22Rv1 (cell line): ENCODE data around the gene TAF1.
"Not testable (repeated sequence)": the region's sequence is repeated elsewhere in the genome, so short reads cannot be mapped to it uniquely, and the experiment has no call there.

Experiments used
- H3K27ac ChIP-seq: fragments of 450-650 bp; 2 replicates; pipeline ENCODE4 v1.5.1; 2017
- CTCF ChIP-seq: fragments of 450-650 bp; IDR thresholded peaks from 2 replicates; pipeline ENCODE4 v1.5.1; 2017; ENCODE audit warnings: mild to moderate bottlenecking
- ZFX ChIP-seq: fragments of 450-650 bp; IDR thresholded peaks from 2 replicates; pipeline ENCODE4 v1.6.1; 2017; ENCODE audit warnings: antibody characterized with exemption, borderline replicate concordance

The TAF1 gene

GRCh38 chrX:71400710-71401109, 34.6 kb downstream of the TAF1 start:
- H3K27ac ChIP-seq, result no peak overlapping the region
- no peak for TF ChIP-seq CTCF

DNA sequence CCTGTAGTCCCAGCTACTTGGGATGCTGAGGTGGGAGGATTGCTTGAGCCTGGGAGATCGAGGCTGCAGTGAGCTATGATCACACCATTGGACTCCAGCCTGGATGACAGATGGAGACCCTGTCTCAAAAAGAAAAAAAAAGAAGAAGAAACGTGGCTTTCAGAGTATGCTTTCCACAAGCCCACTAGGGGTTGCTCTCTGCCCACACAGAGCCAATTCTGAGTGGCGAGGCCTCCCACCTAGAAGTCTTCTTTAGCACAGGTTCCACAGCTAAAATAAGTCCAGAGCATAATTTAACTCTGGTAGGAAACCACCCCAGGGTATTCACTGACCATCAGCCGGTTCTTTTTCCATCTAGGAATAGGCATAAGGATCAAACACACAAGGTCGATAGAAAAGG, 50.1 kb downstream of the TAF1 start:
- not testable (repeated sequence) for H3K27ac ChIP-seq

- TF ChIP-seq CTCF, result no peak
- TF ChIP-seq ZFX, result no peak
- H3K27ac ChIP-seq, result no peak overlapping the region
These were observed 54.5 kb downstream of the TAF1 start for GRCh38 chrX:71420686-71421085.

DNA sequence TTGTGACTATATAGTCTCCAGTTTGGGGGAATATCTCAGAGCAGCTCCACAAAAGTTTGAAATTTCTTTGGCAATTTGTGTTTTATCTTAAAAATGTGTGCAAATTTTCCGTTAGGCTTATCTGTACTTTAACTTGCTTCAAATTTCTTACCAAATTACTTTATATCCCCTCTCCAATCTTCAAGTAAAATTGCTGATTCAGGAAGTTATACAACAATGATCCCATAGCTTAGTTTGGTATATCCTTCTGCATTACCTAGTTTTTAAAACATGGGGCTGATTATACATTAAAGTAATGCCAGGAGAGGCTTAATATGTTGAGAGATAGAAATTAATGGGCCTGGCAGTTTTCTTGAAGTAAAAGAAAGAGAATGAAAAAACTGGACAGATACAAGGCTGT, 66.6 kb downstream of the TAF1 start:
- TF ChIP-seq ZFX, result no peak
- no peak for TF ChIP-seq CTCF
- H3K27ac ChIP-seq, result no peak overlapping the region

DNA sequence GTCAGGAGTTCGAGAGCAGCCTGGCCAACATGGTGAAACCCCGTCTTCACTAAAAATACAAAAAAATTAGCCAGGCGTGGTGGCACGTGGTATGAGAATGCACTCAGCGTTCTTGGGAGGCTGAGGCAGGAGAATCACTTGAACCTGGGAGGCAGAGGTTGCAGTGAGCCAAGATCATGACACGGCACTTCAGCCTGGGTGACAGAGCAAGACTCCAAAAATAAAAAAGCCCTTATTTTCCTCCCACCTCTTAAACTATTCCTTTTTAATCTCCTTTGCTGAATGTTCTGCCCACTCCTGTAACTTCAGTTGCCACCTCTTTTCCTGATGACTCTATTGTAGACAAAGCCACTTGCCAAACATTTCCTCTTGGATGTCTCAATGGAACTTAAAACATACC, 72.6 kb downstream of the TAF1 start:
- no peak overlapping the region for H3K27ac ChIP-seq
- TF ChIP-seq ZFX, result no peak

GRCh38 chrX:71439420-71439819, 73.3 kb downstream of the TAF1 start:
- TF ChIP-seq CTCF (no peak), ZFX (no peak)
- no peak overlapping the region for H3K27ac ChIP-seq

GRCh38 chrX:71439896-71440295, 73.7 kb downstream of the TAF1 start:
- no peak overlapping the region for H3K27ac ChIP-seq
- TF ChIP-seq ZFX (no peak), CTCF (no peak)

GRCh38 chrX:71440401-71440800, 74.2 kb downstream of the TAF1 start:
- TF ChIP-seq ZFX (no peak), CTCF (no peak)
- no peak overlapping the region for H3K27ac ChIP-seq

DNA sequence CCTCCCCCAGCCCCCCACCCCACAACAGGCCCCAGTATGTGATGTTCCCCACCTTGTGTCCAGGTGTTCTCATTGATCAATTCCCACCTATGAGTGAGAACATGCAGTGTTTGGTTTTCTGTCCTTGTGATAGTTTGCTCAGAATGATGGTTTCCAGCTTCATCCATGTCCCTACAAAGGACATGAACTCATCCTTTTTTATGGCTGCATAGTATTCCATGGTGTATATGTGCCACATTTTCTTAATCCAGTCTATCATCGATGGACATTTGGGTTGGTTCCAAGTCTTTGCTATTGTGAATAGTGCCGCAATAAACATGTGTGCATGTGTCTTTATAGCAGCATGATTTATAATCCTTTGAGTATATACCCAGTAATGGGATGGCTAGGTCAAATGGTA, 75.7 kb downstream of the TAF1 start:
- not testable (repeated sequence) for H3K27ac ChIP-seq
